MCF 10A (cell line): ENCODE results near the gene TRIM62. TPM values are rescaled to one million over a fixed set of nuclear protein-coding genes. Genes with fewer than 3 reads are reported as not detected.

Experiments
- BruUV-seq: library from RNA; stranded (reverse); fragments of 400-500 nt; replicated peaks from 2 replicates; lab custom pipeline; 2021; lab: Mats Ljungman, UMichigan
- CTCF ChIA-PET: fragments of 300-600 bp; sonication (Branson Sonifier 250); formaldehyde crosslinking; extraction: SDS; loops from one replicate; lab custom pipeline; 2021; ENCODE audit warnings: antibody characterized with exemption, inconsistent platforms; lab: Yijun Ruan, JAX
- POLR2A ChIA-PET: fragments of 300-600, 350-650 bp; sonication (Branson Sonifier 250); formaldehyde crosslinking; extraction: SDS; loops from one replicate; lab custom pipeline; 2020; ENCODE audit warnings: antibody characterized with exemption, inconsistent platforms; lab: Yijun Ruan, JAX
- DNase-seq: peaks from one replicate; pipeline ENCODE4 v3.0.0-alpha.2; 2018; ENCODE audit not compliant: unreplicated experiment
- H3K27ac Mint-ChIP-seq: one replicate; pipeline ENCODE4 v1.8.0; 2022; ENCODE audit warnings: mild to moderate bottlenecking, low read depth, mixed read lengths; ENCODE audit not compliant: unreplicated experiment
- H3K27me3 Mint-ChIP-seq: one replicate; pipeline ENCODE4 v1.8.0; 2022; ENCODE audit warnings: mixed read lengths; ENCODE audit not compliant: insufficient read depth, unreplicated experiment
- H3K36me3 Mint-ChIP-seq: one replicate; pipeline ENCODE4 v1.8.0; 2022; ENCODE audit warnings: mild to moderate bottlenecking, moderate library complexity, mixed read lengths; ENCODE audit not compliant: insufficient read depth, unreplicated experiment
- H3K4me1 Mint-ChIP-seq: one replicate; pipeline ENCODE4 v1.8.0; 2022; ENCODE audit warnings: mixed read lengths; ENCODE audit not compliant: insufficient read depth, unreplicated experiment
- H3K4me3 Mint-ChIP-seq: one replicate; pipeline ENCODE4 v1.8.0; 2022; ENCODE audit warnings: mild to moderate bottlenecking, moderate library complexity, mixed read lengths; ENCODE audit not compliant: unreplicated experiment
- H3K9me3 Mint-ChIP-seq: one replicate; pipeline ENCODE4 v1.8.0; 2022; ENCODE audit warnings: mixed read lengths; ENCODE audit not compliant: unreplicated experiment
- CTCF ChIP-seq: fragments of 200-600 bp; IDR thresholded peaks from one replicate; pipeline ENCODE4 v1.8.0; 2022; ENCODE audit warnings: antibody characterized with exemption, mild to moderate bottlenecking; ENCODE audit not compliant: unreplicated experiment
- intact Hi-C: fragments of 100-400 bp; cut with micrococcal nuclease; formaldehyde crosslinking; loops from 2 replicates; pipeline ENCODE4 v1.14.1; 2022
- total RNA-seq: library from RNA; stranded (reverse); gene quantifications from 2 replicates; pipeline ENCODE4 v1.2.3, GENCODE V29; 2022

The TRIM62 gene
- total RNA-seq, 1 experiment from 2014 or later = 2.4 TPM

GRCh38 chr1:33099290-33100118 lies 82.3 kb downstream of the TRIM62 start:
- Mint-ChIP-seq H3K4me3 (peak overlapping the region; percentile 25), H3K4me1 (peaks cover 18% of the 10 kb centered on the region), H3K36me3 (peaks cover 6% of the 10 kb centered on the region), H3K9me3 (no peaks in the 10 kb centered on the region), H3K27me3 (no peaks in the 10 kb centered on the region), H3K27ac (peak overlapping the region; percentile 85)
- DNase-seq = peak; percentile 97
- TF ChIP-seq CTCF = peak; percentile 47
- ChIA-PET CTCF (no interaction called here), POLR2A (no interaction called here)
- BruUV-seq = TSS peak; percentile 97
- intact Hi-C loops = loop anchor here (1.0 to 5.0 kb wide), 3 partner anchors 28 to 358 kb away; no protein-coding TSS in a partner anchor

DNA sequence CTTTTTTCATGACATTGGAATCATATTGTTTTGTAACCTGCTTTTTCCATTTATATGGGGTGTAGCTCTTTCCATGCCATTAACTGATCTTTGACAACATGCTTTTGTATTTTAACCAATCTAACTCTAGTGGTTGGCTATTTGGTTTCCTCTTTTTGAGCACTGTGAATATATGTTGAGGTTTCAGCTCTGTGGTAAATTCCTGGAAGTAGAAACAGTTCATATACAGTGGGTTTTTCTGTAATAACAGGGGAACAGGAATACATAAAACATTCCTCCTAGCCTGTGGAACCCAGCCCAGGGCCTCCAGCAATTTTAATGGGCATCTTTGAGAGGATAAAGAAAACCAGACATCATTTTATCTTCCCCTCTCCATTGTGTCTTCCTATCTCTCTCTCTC lies 83.5 kb downstream of the TRIM62 start:
- Mint-ChIP-seq H3K27ac (peak overlapping the region; percentile 85), H3K4me1 (peaks cover 18% of the 10 kb centered on the region), H3K4me3 (no peak overlapping the region), H3K27me3 (no peaks in the 10 kb centered on the region), H3K9me3 (no peaks in the 10 kb centered on the region), H3K36me3 (peaks cover 6% of the 10 kb centered on the region)
- DNase-seq = no peak
- no TSS peak for BruUV-seq
- TF ChIP-seq CTCF = no peak
- CTCF ChIA-PET = interaction anchor here (0.6 to 1.0 kb wide), 3 partner anchors 14 to 186 kb away, joined by 3 to 4 read pairs (median 3); no protein-coding TSS in a partner anchor
- POLR2A ChIA-PET = interaction anchor here (0.7 kb wide), 1 partner anchor 10 kb away, joined by 3 read pairs; no protein-coding TSS in a partner anchor
- intact Hi-C loops = loop anchor here (5.0 kb wide), 1 partner anchor 359 kb away; no protein-coding TSS in a partner anchor

GRCh38 chr1:33097762-33098161 lies 84.1 kb downstream of the TRIM62 start:
- peaks cover 6% of the 10 kb centered on the region for H3K36me3 Mint-ChIP-seq
- no peaks in the 10 kb centered on the region for H3K9me3 Mint-ChIP-seq
- H3K4me1 Mint-ChIP-seq = peaks cover 18% of the 10 kb centered on the region
- H3K27ac Mint-ChIP-seq = no peak overlapping the region
- ChIA-PET CTCF (interaction anchor here (0.6 to 1.0 kb wide), 2 partner anchors 14 to 29 kb away, joined by 3 read pairs; no protein-coding TSS in a partner anchor), POLR2A (interaction anchor here (0.7 kb wide), 1 partner anchor 11 kb away, joined by 3 read pairs; no protein-coding TSS in a partner anchor)
- TF ChIP-seq CTCF = no peak
- H3K4me3 Mint-ChIP-seq = no peak overlapping the region
- no peaks in the 10 kb centered on the region for H3K27me3 Mint-ChIP-seq
- BruUV-seq = no TSS peak
- no peak for DNase-seq
- intact Hi-C loops = loop anchor here (5.0 kb wide), 1 partner anchor 360 kb away; no protein-coding TSS in a partner anchor

DNA sequence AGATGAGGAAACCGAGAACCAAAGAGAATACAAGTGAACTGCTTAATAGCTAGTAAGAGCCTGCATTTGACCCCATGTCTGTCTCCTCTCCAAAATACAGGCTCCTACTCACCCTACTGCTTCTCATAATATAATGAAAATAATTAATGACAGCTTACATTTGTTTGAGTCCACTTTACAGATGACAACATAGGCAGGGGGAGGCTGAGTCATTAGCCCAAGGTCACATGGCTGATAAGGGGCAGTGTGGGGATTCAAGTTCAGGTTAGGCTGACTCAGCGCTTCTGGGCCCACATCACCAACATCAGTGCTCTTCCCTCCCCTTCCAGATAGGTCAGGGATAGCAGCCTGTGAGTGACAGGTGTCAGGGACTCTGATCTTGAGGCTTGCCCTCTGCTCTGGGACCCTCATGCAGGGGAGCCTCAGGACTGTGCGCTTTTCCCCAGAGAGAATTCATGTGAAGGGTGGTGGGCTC lies 84.7 kb downstream of the TRIM62 start:
- ChIA-PET POLR2A (no interaction called here), CTCF (interaction anchor here (0.6 to 3.6 kb wide), 6 partner anchors 13 to 515 kb away, joined by 3 to 42 read pairs (median 10); no protein-coding TSS in a partner anchor)
- Mint-ChIP-seq H3K36me3 (peaks cover 6% of the 10 kb centered on the region), H3K4me3 (no peak overlapping the region), H3K27ac (no peak overlapping the region), H3K27me3 (no peaks in the 10 kb centered on the region), H3K9me3 (no peaks in the 10 kb centered on the region), H3K4me1 (peaks cover 18% of the 10 kb centered on the region)
- DNase-seq = no peak
- intact Hi-C loops = loop anchor here (5.0 kb wide), 1 partner anchor 360 kb away; no protein-coding TSS in a partner anchor
- TF ChIP-seq CTCF = no peak
- no TSS peak for BruUV-seq
